GM19035 (cell line): ENCODE data around the gene CFAP119.

Experiments
- ATAC-seq: cut with Tn5 transposase; IDR thresholded peaks from one replicate; pipeline ENCODE4 v1.9.1; 2021; ENCODE audit not compliant: unreplicated experiment

Gene CFAP119

DNA sequence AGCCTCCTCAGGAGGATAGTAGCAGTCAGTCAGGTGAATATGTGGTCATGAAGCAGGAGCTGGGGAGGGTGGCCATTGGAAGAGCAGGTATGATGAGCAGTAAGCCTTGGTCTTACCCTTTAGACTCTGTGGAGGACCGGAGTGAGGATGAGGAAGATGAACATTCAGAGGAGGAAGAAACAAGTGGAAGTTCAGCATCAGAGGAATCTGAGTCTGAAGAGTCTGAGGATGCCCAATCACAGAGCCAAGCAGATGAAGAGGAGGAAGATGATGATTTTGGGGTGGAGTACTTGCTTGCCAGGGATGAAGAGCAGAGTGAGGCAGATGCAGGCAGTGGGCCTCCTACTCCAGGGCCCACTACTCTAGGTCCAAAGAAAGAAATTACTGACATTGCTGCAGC, 50.1 kb downstream of the CFAP119 start:
- ATAC-seq = no peak

DNA sequence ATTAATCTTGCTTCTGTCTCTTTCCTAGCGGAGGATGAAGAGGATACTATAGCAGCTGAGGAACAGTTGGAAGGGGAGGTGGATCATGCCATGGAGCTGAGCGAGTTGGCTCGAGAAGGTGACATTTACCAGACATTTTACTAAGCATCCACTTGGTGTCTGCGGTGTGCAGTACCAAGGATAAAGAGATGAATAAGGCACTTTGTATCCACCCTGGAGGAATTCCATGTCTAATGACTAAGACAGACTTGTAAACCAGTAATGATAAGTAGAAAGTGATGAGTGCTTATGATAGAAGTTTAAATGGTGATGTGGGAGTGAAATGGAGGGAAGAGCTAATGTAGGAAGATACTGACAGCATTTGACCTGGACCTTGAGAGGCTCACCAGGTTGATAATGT, 50.9 kb downstream of the CFAP119 start:
- no peak for ATAC-seq
